ENCODE measurements around the gene MKNK2. TPM values are rescaled to one million over a fixed set of nuclear protein-coding genes. Genes with fewer than 3 reads are reported as not detected.

MKNK2 gene
- polyA plus RNA-seq, 3 donors: 16.9 to 333 (median 21.8) TPM

- Histone ChIP-seq H3K4me3 (replicated peaks in 1 of 3; ENCODE audit: low read depth in 2 of 3, low read length in 3 of 3) (peak overlapping the region; percentile 10 to 99 (median 35)), H3K79me2 (ENCODE audit: insufficient read depth, low read length) (peaks cover 83% of the 10 kb centered on the region), H3K9ac (ENCODE audit: insufficient read depth, low read length, poor library complexity, severe bottlenecking) (peak overlapping the region; percentile 89), H3K9me3 (replicated peaks in 1 of 2; ENCODE audit: control insufficient read depth in 1 of 2, insufficient read depth in 1 of 2, low read length in 2 of 2) (no peaks in the 10 kb centered on the region), H2AFZ (ENCODE audit: insufficient read depth, low read depth, low read length, poor library complexity, severe bottlenecking) (no peak overlapping the region), H3K27me3 (ENCODE audit: control insufficient read depth in 2 of 2, insufficient read depth in 2 of 2, low read length in 2 of 2) (no peaks in the 10 kb centered on the region), H4K20me1 (ENCODE audit: insufficient read depth, low read length) (peaks cover 9% of the 10 kb centered on the region), H3K4me1 (ENCODE audit: control insufficient read depth in 1 of 2, insufficient read depth in 2 of 2, low read length in 2 of 2) (peaks cover 87 to 91% of the 10 kb centered on the region in 2 donors), H3K4me2 (replicated peaks; ENCODE audit: extremely low read depth, low read length, poor library complexity, severe bottlenecking) (peak overlapping the region; percentile 97), H3K27ac (ENCODE audit: low read depth in 1 of 2, low read length in 2 of 2) (peak overlapping the region; percentile 96 to 98), H3K36me3 (replicated peaks in 1 of 2; ENCODE audit: control insufficient read depth in 1 of 2, insufficient read depth in 2 of 2, low read length in 2 of 2) (peaks cover 3 to 7% of the 10 kb centered on the region in 2 donors)
- H3K4me3 Mint-ChIP-seq: peak overlapping the region; percentile 76 to 94
- DNase-seq: no peak
- H3K27ac Mint-ChIP-seq: peak overlapping the region; percentile 100
- peaks cover 0 to 3% (median 0%) of the 10 kb centered on the region in 3 donors for H3K27me3 Mint-ChIP-seq (ENCODE audit: low read depth in 3 of 3)
- intact Hi-C loops (cut with micrococcal nuclease): loop anchor here (2.0 to 5.0 kb wide), 4 partner anchors 15 to 528 kb away; no protein-coding TSS in a partner anchor
- WGBS (ENCODE audit: insufficient coverage): 18% methylated on average over 2 of the region's 2 CpGs
- TF ChIP-seq, protein P1, sequence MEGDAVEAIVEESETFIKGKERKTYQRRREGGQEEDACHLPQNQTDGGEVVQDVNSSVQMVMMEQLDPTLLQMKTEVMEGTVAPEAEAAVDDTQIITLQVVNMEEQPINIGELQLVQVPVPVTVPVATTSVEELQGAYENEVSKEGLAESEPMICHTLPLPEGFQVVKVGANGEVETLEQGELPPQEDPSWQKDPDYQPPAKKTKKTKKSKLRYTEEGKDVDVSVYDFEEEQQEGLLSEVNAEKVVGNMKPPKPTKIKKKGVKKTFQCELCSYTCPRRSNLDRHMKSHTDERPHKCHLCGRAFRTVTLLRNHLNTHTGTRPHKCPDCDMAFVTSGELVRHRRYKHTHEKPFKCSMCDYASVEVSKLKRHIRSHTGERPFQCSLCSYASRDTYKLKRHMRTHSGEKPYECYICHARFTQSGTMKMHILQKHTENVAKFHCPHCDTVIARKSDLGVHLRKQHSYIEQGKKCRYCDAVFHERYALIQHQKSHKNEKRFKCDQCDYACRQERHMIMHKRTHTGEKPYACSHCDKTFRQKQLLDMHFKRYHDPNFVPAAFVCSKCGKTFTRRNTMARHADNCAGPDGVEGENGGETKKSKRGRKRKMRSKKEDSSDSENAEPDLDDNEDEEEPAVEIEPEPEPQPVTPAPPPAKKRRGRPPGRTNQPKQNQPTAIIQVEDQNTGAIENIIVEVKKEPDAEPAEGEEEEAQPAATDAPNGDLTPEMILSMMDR (IDR thresholded peaks at IDR 0.05): no peak
- H3K36me3 Mint-ChIP-seq: peaks cover 28 to 40% of the 10 kb centered on the region in 2 donors
- H3K9me3 Mint-ChIP-seq: no peaks in the 10 kb centered on the region
- peaks cover 85% of the 10 kb centered on the region for H3K4me1 Mint-ChIP-seq
These were observed 38.6 kb upstream of the MKNK2 start for GRCh38 chr19:2089727-2090053.

GRCh38 chr19:2089001-2089711, 38.1 kb upstream of the MKNK2 start:
- peak; percentile 46 to 59 (median 48) for DNase-seq
- H3K9ac ChIP-seq (ENCODE audit: insufficient read depth, low read length, poor library complexity, severe bottlenecking): peak overlapping the region; percentile 89
- H3K36me3 ChIP-seq (replicated peaks in 1 of 2; ENCODE audit: control insufficient read depth in 1 of 2, insufficient read depth in 2 of 2, low read length in 2 of 2): peaks cover 3 to 7% of the 10 kb centered on the region in 2 donors
- peak overlapping the region; percentile 96 to 98 for H3K27ac ChIP-seq (ENCODE audit: low read depth in 1 of 2, low read length in 2 of 2)
- WGBS (ENCODE audit: insufficient coverage): 44% methylated on average over 10 of the region's 16 CpGs
- H3K9me3 Mint-ChIP-seq: no peaks in the 10 kb centered on the region
- peak overlapping the region; percentile 97 for H3K4me2 ChIP-seq (replicated peaks; ENCODE audit: extremely low read depth, low read length, poor library complexity, severe bottlenecking)
- H3K36me3 Mint-ChIP-seq: peaks cover 24 to 42% of the 10 kb centered on the region in 2 donors
- peaks cover 83% of the 10 kb centered on the region for H3K79me2 ChIP-seq (ENCODE audit: insufficient read depth, low read length)
- H3K9me3 ChIP-seq (replicated peaks in 1 of 2; ENCODE audit: control insufficient read depth in 1 of 2, insufficient read depth in 1 of 2, low read length in 2 of 2): no peaks in the 10 kb centered on the region
- H3K4me3 Mint-ChIP-seq: peak overlapping the region; percentile 76 to 94
- no peaks in the 10 kb centered on the region for H3K27me3 ChIP-seq (ENCODE audit: control insufficient read depth in 2 of 2, insufficient read depth in 2 of 2, low read length in 2 of 2)
- H3K4me1 Mint-ChIP-seq: peaks cover 79% of the 10 kb centered on the region
- peaks cover 12% of the 10 kb centered on the region for H4K20me1 ChIP-seq (ENCODE audit: insufficient read depth, low read length)
- TF ChIP-seq, protein P1 (IDR thresholded peaks at IDR 0.05): no peak
- H3K27ac Mint-ChIP-seq: peak overlapping the region; percentile 100
- H3K4me3 ChIP-seq (replicated peaks in 1 of 3; ENCODE audit: low read depth in 2 of 3, low read length in 3 of 3): peak overlapping the region in 2 of 3 experiments; percentile 35 to 99
- peaks cover 87 to 91% of the 10 kb centered on the region in 2 donors for H3K4me1 ChIP-seq (ENCODE audit: control insufficient read depth in 1 of 2, insufficient read depth in 2 of 2, low read length in 2 of 2)
- H3K27me3 Mint-ChIP-seq (ENCODE audit: low read depth in 3 of 3): peaks cover 0 to 3% (median 0%) of the 10 kb centered on the region in 3 donors
- intact Hi-C loops (cut with micrococcal nuclease): loop anchor here in 1 of 2 donors (2.0 kb wide), 1 partner anchor 14 kb away; no protein-coding TSS in a partner anchor
- H2AFZ ChIP-seq (ENCODE audit: insufficient read depth, low read depth, low read length, poor library complexity, severe bottlenecking): no peak overlapping the region

Measured in CD14-positive monocyte (primary cell).